AG04449 (cell line): ENCODE results near the gene AMFR.

Experiments
- CTCF ChIA-PET: fragments of 350-600 bp; formaldehyde crosslinking; extraction: SDS; loops from one replicate; lab custom pipeline; 2021; ENCODE audit warnings: antibody characterized with exemption; lab: Yijun Ruan, JAX
- POLR2A ChIA-PET: fragments of 400-600, 350-600 bp; formaldehyde crosslinking; extraction: SDS; loops from one replicate; lab custom pipeline; 2020; ENCODE audit warnings: antibody characterized with exemption, inconsistent platforms; lab: Yijun Ruan, JAX
- DNase-seq: peaks from one replicate; pipeline ENCODE4 v3.0.0-alpha.2; 2010; ENCODE audit warnings: low read depth, low spot score
- H3K4me3 ChIP-seq: 2 replicates; pipeline ENCODE4 v1.5.1; 2011; ENCODE audit warnings: low read depth, mild to moderate bottlenecking, control low read depth, low read length
- TF ChIP-seq, protein P1 (sequence below): IDR thresholded peaks from one replicate; pipeline ENCODE4 v1.5.1; 2011; ENCODE audit warnings: mild to moderate bottlenecking, moderate library complexity, low read length, control low read depth, inconsistent platforms; ENCODE audit not compliant: insufficient read depth; ENCODE audit errors: missing control alignments

Gene AMFR

DNA sequence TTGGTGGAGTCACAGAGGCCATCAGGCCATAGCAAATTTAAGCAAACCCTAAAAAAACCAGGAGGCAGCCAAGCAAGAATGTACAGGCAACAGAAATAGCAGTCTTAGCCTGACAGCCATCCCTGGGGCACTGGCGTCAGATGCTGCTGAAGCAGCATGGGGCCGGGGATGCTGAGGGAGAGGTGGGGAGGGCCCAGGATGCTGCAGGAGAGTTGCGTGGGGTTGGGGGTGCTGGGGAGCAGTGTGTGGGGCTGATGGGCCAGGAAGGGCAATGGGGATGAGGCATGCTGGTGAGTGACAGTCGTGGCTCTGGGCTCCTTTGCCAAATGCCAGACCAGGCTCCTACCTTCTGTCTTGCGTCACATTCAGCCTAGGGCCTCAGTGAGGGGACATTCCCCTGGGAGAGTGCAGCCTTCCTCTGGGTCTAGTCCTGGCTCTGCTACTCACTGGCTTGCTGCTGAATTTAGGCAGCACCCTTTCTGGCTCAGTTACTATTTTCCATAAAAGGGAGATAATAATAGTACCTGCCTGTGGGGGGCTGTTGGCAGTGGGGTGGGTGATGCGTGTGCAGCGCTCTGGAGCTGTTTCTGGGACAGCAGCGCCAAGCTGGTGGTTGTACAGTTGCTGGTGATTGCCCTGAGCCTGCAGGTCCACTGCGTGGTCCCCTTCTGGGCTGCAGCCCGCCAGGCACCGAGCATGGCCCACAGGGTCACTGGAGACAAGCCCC lies 88.1 kb downstream of the AMFR start:
- TF ChIP-seq, protein P1, sequence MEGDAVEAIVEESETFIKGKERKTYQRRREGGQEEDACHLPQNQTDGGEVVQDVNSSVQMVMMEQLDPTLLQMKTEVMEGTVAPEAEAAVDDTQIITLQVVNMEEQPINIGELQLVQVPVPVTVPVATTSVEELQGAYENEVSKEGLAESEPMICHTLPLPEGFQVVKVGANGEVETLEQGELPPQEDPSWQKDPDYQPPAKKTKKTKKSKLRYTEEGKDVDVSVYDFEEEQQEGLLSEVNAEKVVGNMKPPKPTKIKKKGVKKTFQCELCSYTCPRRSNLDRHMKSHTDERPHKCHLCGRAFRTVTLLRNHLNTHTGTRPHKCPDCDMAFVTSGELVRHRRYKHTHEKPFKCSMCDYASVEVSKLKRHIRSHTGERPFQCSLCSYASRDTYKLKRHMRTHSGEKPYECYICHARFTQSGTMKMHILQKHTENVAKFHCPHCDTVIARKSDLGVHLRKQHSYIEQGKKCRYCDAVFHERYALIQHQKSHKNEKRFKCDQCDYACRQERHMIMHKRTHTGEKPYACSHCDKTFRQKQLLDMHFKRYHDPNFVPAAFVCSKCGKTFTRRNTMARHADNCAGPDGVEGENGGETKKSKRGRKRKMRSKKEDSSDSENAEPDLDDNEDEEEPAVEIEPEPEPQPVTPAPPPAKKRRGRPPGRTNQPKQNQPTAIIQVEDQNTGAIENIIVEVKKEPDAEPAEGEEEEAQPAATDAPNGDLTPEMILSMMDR = no peak
- ChIA-PET POLR2A (no interaction called here), CTCF (interaction anchor here (1.2 to 1.5 kb wide), 2 partner anchors 18 to 19 kb away, joined by 3 to 5 read pairs; no protein-coding TSS in a partner anchor)
- DNase-seq = no peak
- H3K4me3 ChIP-seq = no peak overlapping the region

DNA sequence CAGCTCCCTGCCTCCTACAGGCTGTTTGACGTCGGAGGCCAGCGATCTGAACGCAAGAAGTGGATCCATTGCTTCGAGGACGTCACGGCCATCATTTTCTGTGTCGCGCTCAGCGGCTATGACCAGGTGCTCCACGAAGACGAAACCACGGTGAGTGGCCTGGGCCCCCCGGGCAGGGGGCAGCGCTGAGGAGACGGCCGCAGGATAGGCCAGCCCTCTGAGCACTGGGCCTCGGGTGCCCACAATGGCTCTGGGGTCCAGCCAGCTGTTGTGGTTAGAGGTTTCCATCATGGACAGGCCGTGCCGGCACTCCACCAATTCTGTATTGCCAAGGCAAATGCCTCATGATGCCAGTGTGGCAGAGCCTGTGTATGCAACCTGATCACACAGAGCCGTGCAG lies 88.6 kb downstream of the AMFR start:
- CTCF ChIA-PET = interaction anchor here (1.2 kb wide), 1 partner anchor 17 kb away, joined by 3 read pairs; no protein-coding TSS in a partner anchor
- no peak for DNase-seq
- TF ChIP-seq, protein P1 = no peak
- H3K4me3 ChIP-seq = no peak overlapping the region
- POLR2A ChIA-PET = no interaction called here

DNA sequence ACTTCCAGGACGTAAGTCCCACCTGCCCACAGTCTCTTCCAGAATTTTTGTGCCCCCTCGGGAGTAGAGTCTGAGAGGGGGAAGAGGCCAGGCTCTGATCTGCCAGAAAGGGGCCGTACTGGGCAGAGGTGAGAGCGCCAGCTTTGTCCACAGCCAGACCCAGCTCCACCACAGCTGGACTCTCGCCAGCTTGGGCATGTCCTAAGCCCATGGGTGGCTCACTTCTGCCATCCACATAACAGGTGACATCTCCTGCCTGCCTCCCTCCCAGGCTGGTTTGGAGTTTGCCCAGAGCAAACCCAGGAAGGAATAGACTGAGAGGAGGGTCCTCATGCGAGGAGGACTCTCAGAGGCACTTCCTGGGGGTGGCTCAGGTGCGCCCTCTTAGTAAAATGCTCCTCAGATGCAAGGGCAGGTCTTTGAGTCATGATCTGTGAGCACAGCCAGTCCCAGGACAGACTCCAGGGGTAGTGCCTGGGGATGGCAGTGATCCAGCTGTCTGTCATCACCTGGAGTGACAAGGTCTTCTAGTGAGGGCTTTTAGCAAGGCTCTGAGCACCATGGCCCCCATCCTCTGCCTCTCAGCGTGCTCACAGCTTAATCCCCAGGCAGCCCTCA lies 89.2 kb downstream of the AMFR start:
- DNase-seq = no peak
- POLR2A ChIA-PET = no interaction called here
- no peak overlapping the region for H3K4me3 ChIP-seq
- TF ChIP-seq, protein P1 = no peak
- CTCF ChIA-PET = interaction anchor here (1.2 kb wide), 1 partner anchor 17 kb away, joined by 3 read pairs; no protein-coding TSS in a partner anchor

DNA sequence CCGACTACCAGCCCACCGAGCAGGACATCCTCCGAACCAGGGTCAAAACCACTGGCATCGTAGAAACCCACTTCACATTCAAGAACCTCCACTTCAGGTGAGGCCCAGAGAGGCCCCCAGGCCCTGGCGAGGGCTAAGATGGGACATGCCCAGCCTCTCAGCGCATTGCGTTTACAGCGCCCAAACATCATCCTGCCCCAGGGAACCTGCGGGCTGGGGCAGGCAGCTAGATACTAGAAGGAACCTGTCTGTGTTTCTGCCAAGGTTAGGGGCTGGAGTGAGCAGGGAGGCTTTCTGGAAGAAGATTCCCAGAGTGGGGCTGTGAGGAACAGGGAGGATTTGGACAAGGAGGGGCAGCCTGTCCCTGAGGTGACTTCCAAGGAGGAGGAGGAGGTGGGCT lies 90.6 kb downstream of the AMFR start:
- POLR2A ChIA-PET = no interaction called here

DNA sequence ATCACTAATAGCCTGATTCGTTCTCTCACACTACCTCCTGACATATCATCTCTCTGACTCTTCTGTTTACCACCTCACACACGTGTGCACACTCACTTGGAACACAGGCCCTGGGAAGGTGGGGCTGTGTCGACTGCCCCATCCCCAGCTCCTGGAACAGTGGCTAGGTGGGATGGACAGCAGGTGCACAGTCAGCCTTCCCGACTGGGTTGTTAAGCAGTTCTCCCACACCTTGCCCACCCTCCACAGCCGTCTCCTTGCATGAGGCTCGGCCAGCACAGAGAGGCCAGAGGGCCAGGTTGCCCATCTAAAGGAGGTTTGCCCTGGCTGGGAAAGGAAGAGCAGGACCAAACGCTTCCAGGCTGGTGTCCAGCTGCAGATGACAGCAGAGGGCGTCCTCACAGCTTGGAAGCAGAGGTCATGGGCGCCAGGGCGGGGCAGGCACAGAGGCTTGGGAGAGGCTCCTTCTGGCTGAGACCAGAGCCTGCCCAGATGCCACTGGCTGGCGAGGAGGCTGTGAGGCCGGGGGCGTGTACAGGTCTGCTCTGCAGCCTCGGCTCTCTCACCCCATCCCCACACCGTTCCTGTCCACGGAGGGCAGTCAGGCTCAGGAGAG lies 92.8 kb downstream of the AMFR start:
- DNase-seq = no peak
- ChIA-PET POLR2A (no interaction called here), CTCF (interaction anchor here (0.9 to 7.2 kb wide), 7 partner anchors 9 to 369 kb away, joined by 3 to 69 read pairs (median 9); no protein-coding TSS in a partner anchor)
- TF ChIP-seq, protein P1 = peak; percentile 67
- no peak overlapping the region for H3K4me3 ChIP-seq

More for the DNA sequence above, 90.6 kb downstream of the AMFR start:
- TF ChIP-seq, protein P1 = no peak
- CTCF ChIA-PET = interaction anchor here (0.6 to 7.0 kb wide), 4 partner anchors 21 to 367 kb away, joined by 3 to 52 read pairs (median 3); no protein-coding TSS in a partner anchor
- H3K4me3 ChIP-seq = no peak overlapping the region
- DNase-seq = no peak
